GM12878 (cell line): ENCODE measurements around the gene DPM1. TPM values are rescaled to one million over a fixed set of nuclear protein-coding genes. Genes with fewer than 3 reads are reported as not detected.

Source experiments
- ATAC-seq: fragments of 200-7000 bp; cut with Tn5 transposase; 3 replicates; pipeline ENCODE4 v1.9.1; 2020; ENCODE audit warnings: mild to moderate bottlenecking, moderate library complexity
- BruUV-seq: library from RNA; stranded (reverse); fragments of 400-500 nt; replicated peaks from 2 replicates; lab custom pipeline; 2021; lab: Mats Ljungman, UMichigan
- CTCF ChIA-PET: fragments of 300-600 bp; sonication (Branson Sonifier 250); formaldehyde crosslinking; extraction: SDS; loops from one replicate; lab custom pipeline; 2021; ENCODE audit warnings: inconsistent platforms; lab: Yijun Ruan, JAX
- POLR2A ChIA-PET: fragments of 350-600 bp; formaldehyde crosslinking; extraction: SDS; loops from one replicate; lab custom pipeline; 2021; ENCODE audit warnings: inconsistent platforms; lab: Charles Lee
- RAD21 ChIA-PET: fragments of 300-600 bp; sonication (Branson Sonifier 250); formaldehyde crosslinking; loops from one replicate; lab custom pipeline; 2023; ENCODE audit warnings: antibody characterized with exemption; ENCODE audit not compliant: unreplicated experiment; lab: Charles Lee
- SMC1A ChIA-PET: fragments of 300-600 bp; sonication (Branson Sonifier 250); formaldehyde crosslinking; loops from one replicate; lab custom pipeline; 2023; ENCODE audit not compliant: unreplicated experiment, uncharacterized antibody; lab: Charles Lee
- DNase-seq: peaks from one replicate; pipeline ENCODE4 v3.0.0-alpha.2; 2011; ENCODE audit warnings: low read depth, low spot score
- FAIRE-seq: peaks from 3 replicates; lab custom pipeline; 2011; peaks lifted over from hg19 to GRCh38; lab: Jason Lieb, UNC
- H2AFZ ChIP-seq: 2 replicates; pipeline ENCODE4 v1.6.0; 2011; ENCODE audit warnings: low read depth, low read length, control low read depth; ENCODE audit not compliant: control insufficient read depth
- H3K27ac ChIP-seq: 2 replicates; pipeline ENCODE4 v1.5.1; 2011; ENCODE audit warnings: control low read depth; ENCODE audit not compliant: control insufficient read depth, insufficient read depth
- H3K27me3 ChIP-seq, 2 experiments: replicated peaks in 1 of 2; 2 replicates each; pipeline versions ENCODE4 v1.6.0 to v1.6.1; 2011; ENCODE audit warnings: low read length in 1 of 2; ENCODE audit not compliant: control insufficient read depth in 2 of 2, insufficient read depth in 2 of 2
- H3K36me3 ChIP-seq, 2 experiments: 2 replicates each; pipeline ENCODE4 v1.5.1; 2011; ENCODE audit warnings: low read length in 1 of 2; ENCODE audit not compliant: control insufficient read depth in 2 of 2, insufficient read depth in 2 of 2
- H3K4me1 ChIP-seq: 2 replicates; pipeline ENCODE4 v1.6.1; 2011; ENCODE audit warnings: mild to moderate bottlenecking, low read length, moderate library complexity, mixed read lengths; ENCODE audit not compliant: control insufficient read depth, insufficient read depth
- H3K4me2 ChIP-seq: 2 replicates; pipeline ENCODE4 v1.6.0; 2011; ENCODE audit warnings: control low read depth; ENCODE audit not compliant: control insufficient read depth, insufficient read depth
- H3K4me3 ChIP-seq: fragments of 200-600 bp; sonication (generic); 2 replicates; pipeline ENCODE4 v1.5.1; 2016
- H3K79me2 ChIP-seq: 2 replicates; pipeline ENCODE4 v1.6.0; 2011; ENCODE audit warnings: low read length; ENCODE audit not compliant: control insufficient read depth, insufficient read depth
- H3K9ac ChIP-seq: 2 replicates; pipeline ENCODE4 v1.8.0; 2011; ENCODE audit warnings: low read length, control low read depth, mixed read lengths; ENCODE audit not compliant: control insufficient read depth, insufficient read depth
- H3K9me3 ChIP-seq: replicated peaks from 3 replicates; pipeline ENCODE4 v1.5.1; 2011; ENCODE audit warnings: mild to moderate bottlenecking, low read length; ENCODE audit not compliant: control insufficient read depth, insufficient read depth
- H4K20me1 ChIP-seq: 2 replicates; pipeline ENCODE4 v1.6.0; 2011; ENCODE audit not compliant: control insufficient read depth, insufficient read depth
- CEBPB ChIP-seq, 2 experiments: fragments of 150-350 bp in 1 of 2; IDR thresholded peaks; 2 replicates each; pipeline ENCODE4 v1.6.1; 2012 to 2014; ENCODE audit warnings: low read depth in 2 of 2, low read length in 2 of 2, borderline replicate concordance in 1 of 2, inconsistent platforms in 1 of 2
- WGBS: methylation state at CpG from one replicate; pipeline ENCODE4 v1.1.6; 2016; ENCODE audit warnings: low lambda C conversion rate; ENCODE audit not compliant: insufficient replicate concordance, insufficient coverage; ENCODE audit errors: missing lambda C conversion rate; 5-methylcytosine and 5-hydroxymethylcytosine counted together
- in situ Hi-C: fragments of 300-500 bp; cut with MboI; formaldehyde crosslinking; loops from 9 replicates; pipeline ENCODE4 v1.14.3; 2018; ENCODE audit warnings: mixed read lengths
- intact Hi-C: fragments of 100-400 bp; cut with micrococcal nuclease; formaldehyde crosslinking; loops from one replicate; pipeline ENCODE4 v1.14.2; 2022; ENCODE audit not compliant: unreplicated experiment
- polyA plus RNA-seq, 11 experiments: library from polyadenylated mRNA; depleted of rRNA in 4 of 11; unstranded in 6 of 11; stranded (reverse) in 5 of 11; fragments of >200 nt; fragmentation: Nextera tagmentation in 4 of 11; fragmentation: Illumina TruSeq in 1 of 11; extraction: Ambion mirVana in 4 of 11; extraction: Trizol in 1 of 11; gene quantifications; 1 replicate in 1 of 11; 2 replicates in 10 of 11; pipeline versions ENCODE4 v1.2.1 to v1.2.3, GENCODE V29; 2011 to 2016; ENCODE audit warnings: inconsistent platforms in 2 of 11, missing spikeins in 2 of 11, low read depth in 1 of 11
- total RNA-seq, 4 experiments: library from RNA; depleted of rRNA in 3 of 4; stranded (reverse); fragments of >200 nt in 3 of 4; fragmentation: Illumina TruSeq in 1 of 4; extraction: Trizol in 1 of 4; gene quantifications; 2 replicates each; pipeline versions ENCODE4 v1.2.1 to v1.2.3, GENCODE V29; 2013 to 2021
- TF ChIP-seq, protein P1 (sequence below): IDR thresholded peaks from 2 replicates; pipeline ENCODE4 v1.6.1; 2011; ENCODE audit warnings: borderline replicate concordance, low read depth, mild to moderate bottlenecking, moderate library complexity, low read length; ENCODE audit not compliant: insufficient read depth, poor library complexity, severe bottlenecking
- TF ChIP-seq, protein P2 (sequence below): fragments of 450-650 bp; conservative IDR thresholded peaks from 2 replicates; pipeline ENCODE4 v1.6.1; 2017; ENCODE audit warnings: mild to moderate bottlenecking, moderate library complexity

The DPM1 gene
- total and polyA plus RNA-seq, 10 of the 15 experiments (the other 5 are each of a cell fraction or from before 2014, with no cell fraction given), result 53.3 to 167 (median 108) TPM

DNA sequence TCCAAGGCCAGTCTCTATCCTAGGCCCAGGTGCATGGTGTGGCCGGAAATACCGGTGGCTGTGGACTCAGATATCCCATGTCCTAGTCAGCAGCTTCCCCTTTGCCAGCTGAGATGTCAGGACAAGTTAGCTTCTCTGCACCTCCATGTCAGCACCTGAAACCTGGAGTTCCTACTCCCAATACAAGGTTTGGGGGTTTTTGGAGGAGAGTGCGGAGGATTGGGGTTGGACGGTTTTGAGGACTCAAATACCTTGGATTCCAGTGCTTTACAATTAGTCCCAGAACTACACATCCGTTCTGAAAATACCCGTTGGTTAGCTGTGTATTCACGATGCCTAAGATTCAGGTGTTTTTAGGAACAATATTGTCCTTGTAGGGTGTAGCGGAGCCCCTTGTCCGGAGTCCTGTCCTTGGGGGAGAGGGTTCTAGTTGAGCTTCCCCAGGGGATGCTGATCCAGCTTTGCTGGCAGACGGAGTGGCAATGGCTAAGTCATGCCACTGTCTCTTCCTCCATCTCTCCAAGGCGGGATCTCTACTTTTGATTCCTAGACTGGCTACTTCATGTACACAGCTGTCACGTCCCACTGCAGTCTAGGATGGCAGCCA is 72.0 kb downstream of the DPM1 start:
- Histone ChIP-seq H3K27ac (no peak overlapping the region), H3K27me3 (no peaks in the 10 kb centered on the region), H3K9ac (no peak overlapping the region), H3K4me1 (no peaks in the 10 kb centered on the region), H3K4me2 (no peak overlapping the region), H3K4me3 (no peak overlapping the region), H3K9me3 (no peaks in the 10 kb centered on the region), H4K20me1 (no peaks in the 10 kb centered on the region), H2AFZ (no peak overlapping the region), H3K36me3 (peaks cover 2 to 18% of the 10 kb centered on the region in 2 experiments), H3K79me2 (no peaks in the 10 kb centered on the region; the same call in 1 of the 2 replicates)
- ChIA-PET CTCF (interaction anchor here (0.5 to 2.3 kb wide), 3 partner anchors 65 to 437 kb away, joined by 3 to 7 read pairs (median 4); partner anchors contain the start of gene BCAS4), SMC1A (no interaction called here), POLR2A (no interaction called here), RAD21 (no interaction called here)
- in situ Hi-C loops (no loop called here), intact Hi-C loops (no loop called here)
- no peak for TF ChIP-seq CEBPB (IDR thresholded peaks at IDR 0.05; ENCODE audit: borderline replicate concordance in 1 of 2, low read depth in 2 of 2, low read length in 2 of 2)
- TF ChIP-seq, protein P1, sequence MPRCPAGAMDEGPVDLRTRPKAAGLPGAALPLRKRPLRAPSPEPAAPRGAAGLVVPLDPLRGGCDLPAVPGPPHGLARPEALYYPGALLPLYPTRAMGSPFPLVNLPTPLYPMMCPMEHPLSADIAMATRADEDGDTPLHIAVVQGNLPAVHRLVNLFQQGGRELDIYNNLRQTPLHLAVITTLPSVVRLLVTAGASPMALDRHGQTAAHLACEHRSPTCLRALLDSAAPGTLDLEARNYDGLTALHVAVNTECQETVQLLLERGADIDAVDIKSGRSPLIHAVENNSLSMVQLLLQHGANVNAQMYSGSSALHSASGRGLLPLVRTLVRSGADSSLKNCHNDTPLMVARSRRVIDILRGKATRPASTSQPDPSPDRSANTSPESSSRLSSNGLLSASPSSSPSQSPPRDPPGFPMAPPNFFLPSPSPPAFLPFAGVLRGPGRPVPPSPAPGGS, result peak; percentile 5
- 87% methylated on average over 12 of the region's 12 CpGs for whole genome bisulfite sequencing
- DNase-seq (no peak), FAIRE-seq (no peak), ATAC-seq (no peak)
- no TSS peak for BruUV-seq

DNA sequence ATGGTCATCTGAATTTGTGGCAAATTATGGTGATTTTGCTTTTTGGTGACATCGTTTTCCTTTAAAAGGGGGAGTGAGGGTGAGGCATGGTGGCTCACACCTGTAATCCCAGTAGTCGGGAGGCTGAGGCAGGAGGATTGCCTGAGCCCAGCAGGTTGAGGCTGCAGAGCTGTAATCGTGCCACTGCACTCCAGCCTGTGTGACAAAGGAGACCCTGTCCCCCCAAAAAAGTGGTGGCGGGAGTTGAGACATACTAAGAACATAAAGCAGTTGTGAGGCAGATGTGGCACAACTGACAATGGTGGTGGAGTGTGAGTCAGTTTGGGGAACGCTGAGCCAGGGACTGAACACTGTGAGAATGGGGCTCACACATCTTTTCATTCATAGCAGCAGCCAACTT is 72.6 kb downstream of the DPM1 start:
- in situ Hi-C loops, result no loop called here

More for the DNA sequence above, 72.6 kb downstream of the DPM1 start:
- no peaks in the 10 kb centered on the region for H3K9me3 ChIP-seq
- ChIA-PET SMC1A (no interaction called here), RAD21 (no interaction called here), POLR2A (no interaction called here), CTCF (interaction anchor here (0.5 to 2.3 kb wide), 3 partner anchors 64 to 436 kb away, joined by 3 to 7 read pairs (median 4); partner anchors contain the start of gene BCAS4)
- no peaks in the 10 kb centered on the region for H4K20me1 ChIP-seq
- H3K4me2 ChIP-seq, result no peak overlapping the region
- no peak for DNase-seq
- no peak for FAIRE-seq
- H2AFZ ChIP-seq, result no peak overlapping the region
- intact Hi-C loops, result no loop called here
- H3K4me1 ChIP-seq, result no peaks in the 10 kb centered on the region
- no peaks in the 10 kb centered on the region; the same call in 1 of the 2 replicates for H3K79me2 ChIP-seq
- ATAC-seq, result no peak; the same call in 2 of the 3 replicates
- TF ChIP-seq, protein P1, result peak; percentile 27
- TF ChIP-seq, protein P2, sequence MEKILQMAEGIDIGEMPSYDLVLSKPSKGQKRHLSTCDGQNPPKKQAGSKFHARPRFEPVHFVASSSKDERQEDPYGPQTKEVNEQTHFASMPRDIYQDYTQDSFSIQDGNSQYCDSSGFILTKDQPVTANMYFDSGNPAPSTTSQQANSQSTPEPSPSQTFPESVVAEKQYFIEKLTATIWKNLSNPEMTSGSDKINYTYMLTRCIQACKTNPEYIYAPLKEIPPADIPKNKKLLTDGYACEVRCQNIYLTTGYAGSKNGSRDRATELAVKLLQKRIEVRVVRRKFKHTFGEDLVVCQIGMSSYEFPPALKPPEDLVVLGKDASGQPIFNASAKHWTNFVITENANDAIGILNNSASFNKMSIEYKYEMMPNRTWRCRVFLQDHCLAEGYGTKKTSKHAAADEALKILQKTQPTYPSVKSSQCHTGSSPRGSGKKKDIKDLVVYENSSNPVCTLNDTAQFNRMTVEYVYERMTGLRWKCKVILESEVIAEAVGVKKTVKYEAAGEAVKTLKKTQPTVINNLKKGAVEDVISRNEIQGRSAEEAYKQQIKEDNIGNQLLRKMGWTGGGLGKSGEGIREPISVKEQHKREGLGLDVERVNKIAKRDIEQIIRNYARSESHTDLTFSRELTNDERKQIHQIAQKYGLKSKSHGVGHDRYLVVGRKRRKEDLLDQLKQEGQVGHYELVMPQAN, result no peak
- H3K27me3 ChIP-seq, result no peaks in the 10 kb centered on the region
- H3K9ac ChIP-seq, result no peak overlapping the region
- no peak overlapping the region for H3K4me3 ChIP-seq
- peaks cover 0 to 15% of the 10 kb centered on the region in 2 experiments for H3K36me3 ChIP-seq
- 85% methylated on average over 5 of the region's 5 CpGs for WGBS
- H3K27ac ChIP-seq, result no peak overlapping the region
- BruUV-seq, result no TSS peak
